ENCODE results near the gene APBA1.

APBA1 gene

GRCh38 chr9:69535911-69536310 lies 136.3 kb downstream of the APBA1 start:
- TF ChIP-seq ZNF70 (CRISPR knock-in tag; IDR thresholded peaks at IDR 0.05) (no peak), RARB (CRISPR knock-in tag; IDR thresholded peaks at IDR 0.05) (no peak), ZNF8 (CRISPR knock-in tag; IDR thresholded peaks at IDR 0.05) (no peak), BACH2 (CRISPR knock-in tag; IDR thresholded peaks at IDR 0.05; ENCODE audit: borderline replicate concordance) (no peak)
- no peak for ATAC-seq

- ATAC-seq = peak; percentile 41; the same call in 2 of the 3 replicates
- TF ChIP-seq ISL1 (CRISPR knock-in tag; IDR thresholded peaks at IDR 0.05) (peak; percentile 73; the same call in 1 of the 2 replicates), ESRRG (CRISPR knock-in tag; IDR thresholded peaks at IDR 0.05) (no peak)
Observed at GRCh38 chr9:69535286-69535832, 136.8 kb downstream of the APBA1 start.

- TF ChIP-seq ZFP3 (CRISPR knock-in tag; IDR thresholded peaks at IDR 0.05) (no peak), ZNF8 (CRISPR knock-in tag; IDR thresholded peaks at IDR 0.05) (no peak), TOX (CRISPR knock-in tag; IDR thresholded peaks at IDR 0.05; ENCODE audit: borderline replicate concordance) (no peak), OSR1 (CRISPR knock-in tag; IDR thresholded peaks at IDR 0.05) (no peak), ZC3H10 (CRISPR knock-in tag; IDR thresholded peaks at IDR 0.05) (no peak), TCF4 (CRISPR knock-in tag; IDR thresholded peaks at IDR 0.05; ENCODE audit: borderline replicate concordance) (0 out of 2 replicates have a peak, but pooled peaks have one; percentile 18)
- no peak; the same call in 2 of the 3 replicates for ATAC-seq
Observed at GRCh38 chr9:69532396-69532795, 139.8 kb downstream of the APBA1 start.

- no peak for ATAC-seq
- no peak for TF ChIP-seq PPARA (CRISPR knock-in tag; IDR thresholded peaks at IDR 0.05; ENCODE audit: borderline replicate concordance)
- TF ChIP-seq TCF4 (CRISPR knock-in tag; IDR thresholded peaks at IDR 0.05; ENCODE audit: borderline replicate concordance) = no peak
- no peak for TF ChIP-seq BACH2 (CRISPR knock-in tag; IDR thresholded peaks at IDR 0.05; ENCODE audit: borderline replicate concordance)
- TF ChIP-seq TSHZ2 (CRISPR knock-in tag; IDR thresholded peaks at IDR 0.05) = no peak
- no peak for TF ChIP-seq ARNTL (CRISPR knock-in tag; IDR thresholded peaks at IDR 0.05; ENCODE audit: borderline replicate concordance, low read depth)
- TF ChIP-seq CREB5 (CRISPR knock-in tag; IDR thresholded peaks at IDR 0.05; ENCODE audit: low read depth) = no peak
- TF ChIP-seq ISL1 (CRISPR knock-in tag; IDR thresholded peaks at IDR 0.05) = no peak
- no peak for TF ChIP-seq CSDC2 (CRISPR knock-in tag; IDR thresholded peaks at IDR 0.05)
- no peak for TF ChIP-seq POU6F1 (CRISPR knock-in tag; IDR thresholded peaks at IDR 0.05; ENCODE audit: borderline replicate concordance, low read depth)
- TF ChIP-seq GLIS3 (CRISPR knock-in tag; IDR thresholded peaks at IDR 0.05) = no peak
- no peak for TF ChIP-seq ZC3H10 (CRISPR knock-in tag; IDR thresholded peaks at IDR 0.05)
- no peak for TF ChIP-seq ESRRG (CRISPR knock-in tag; IDR thresholded peaks at IDR 0.05)
- no peak for TF ChIP-seq PATZ1 (CRISPR knock-in tag; IDR thresholded peaks at IDR 0.05; ENCODE audit: borderline replicate concordance)
- TF ChIP-seq ZFP30 (CRISPR knock-in tag; IDR thresholded peaks at IDR 0.05) = no peak
- TF ChIP-seq CSRNP3 (CRISPR knock-in tag; IDR thresholded peaks at IDR 0.05) = no peak
- TF ChIP-seq ZFP3 (CRISPR knock-in tag; IDR thresholded peaks at IDR 0.05) = no peak
Observed at GRCh38 chr9:69527454-69527853, 144.7 kb downstream of the APBA1 start.

All from SK-N-SH treated with all-trans-retinoic acid at 6 μM for 48 hours (cell line).